HG03354 (cell line): ENCODE results near the gene TUSC7.

Experiments
- ATAC-seq: cut with Tn5 transposase; IDR thresholded peaks from one replicate; pipeline ENCODE4 v1.9.1; 2021; ENCODE audit warnings: mild to moderate bottlenecking; ENCODE audit not compliant: unreplicated experiment, poor library complexity, severe bottlenecking

Gene TUSC7

DNA sequence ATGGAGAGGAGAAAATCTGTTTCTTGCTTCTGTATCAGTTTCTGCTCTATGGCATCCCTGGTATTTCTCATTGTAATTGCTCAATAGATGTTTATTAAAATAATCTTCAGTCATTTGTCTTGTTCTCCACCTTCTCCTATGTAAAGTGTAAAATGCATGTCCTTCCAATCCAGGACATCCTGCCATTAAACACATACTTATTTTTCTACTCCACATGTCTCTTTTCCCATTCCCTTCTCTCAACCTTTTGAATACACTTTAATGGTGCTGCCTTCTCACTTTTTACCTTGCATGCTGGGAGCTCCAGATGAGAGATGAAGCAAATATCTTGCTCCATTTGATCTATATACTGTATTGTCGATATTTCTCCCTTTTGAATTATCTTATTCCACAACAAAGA, 49.7 kb downstream of the TUSC7 start:
- ATAC-seq: no peak
